Ectodermal cell (in vitro differentiated cells): Measurements from ENCODE around the gene MGLL.

ENCODE experiments used
- H3K27ac ChIP-seq: 2 replicates; pipeline ENCODE4 v1.7.0; 2013; ENCODE audit warnings: mild to moderate bottlenecking, low read depth, low read length; ENCODE audit not compliant: insufficient read depth, poor library complexity, severe bottlenecking
- H3K27me3 ChIP-seq: 2 replicates; pipeline ENCODE4 v1.7.0; 2013; ENCODE audit warnings: mild to moderate bottlenecking, low read length; ENCODE audit not compliant: insufficient read depth, control insufficient read depth, poor library complexity, severe bottlenecking
- H3K36me3 ChIP-seq: one replicate; pipeline ENCODE4 v1.7.0; 2013; ENCODE audit warnings: low read length; ENCODE audit not compliant: control insufficient read depth, insufficient read depth
- H3K4me1 ChIP-seq: one replicate; pipeline ENCODE4 v1.7.0; 2013; ENCODE audit warnings: low read length; ENCODE audit not compliant: control insufficient read depth, insufficient read depth
- H3K4me3 ChIP-seq: 2 replicates; pipeline ENCODE4 v1.7.0; 2013; ENCODE audit warnings: low read depth, low read length, control low read depth; ENCODE audit not compliant: insufficient read depth
- H3K9me3 ChIP-seq: 2 replicates; pipeline ENCODE4 v1.7.0; 2013; ENCODE audit warnings: mild to moderate bottlenecking, low read length, moderate library complexity; ENCODE audit not compliant: control insufficient read depth
- WGBS, 2 experiments: methylation state at CpG; one replicate each; pipeline ENCODE4 v1.1.7; 2013; ENCODE audit warnings: missing lambda C conversion rate in 2 of 2; 5-methylcytosine and 5-hydroxymethylcytosine counted together

Gene MGLL

GRCh38 chr3:127701280-127701911, 120.9 kb downstream of the MGLL start:
- H3K27me3 ChIP-seq = no peaks in the 10 kb centered on the region
- H3K4me1 ChIP-seq = no peaks in the 10 kb centered on the region
- WGBS, 2 experiments = 86 to 88% methylated on average over 11 of the region's 11 CpGs
- H3K4me3 ChIP-seq = no peak overlapping the region
- H3K36me3 ChIP-seq = no peaks in the 10 kb centered on the region
- H3K27ac ChIP-seq = no peak overlapping the region
- no peaks in the 10 kb centered on the region for H3K9me3 ChIP-seq

DNA sequence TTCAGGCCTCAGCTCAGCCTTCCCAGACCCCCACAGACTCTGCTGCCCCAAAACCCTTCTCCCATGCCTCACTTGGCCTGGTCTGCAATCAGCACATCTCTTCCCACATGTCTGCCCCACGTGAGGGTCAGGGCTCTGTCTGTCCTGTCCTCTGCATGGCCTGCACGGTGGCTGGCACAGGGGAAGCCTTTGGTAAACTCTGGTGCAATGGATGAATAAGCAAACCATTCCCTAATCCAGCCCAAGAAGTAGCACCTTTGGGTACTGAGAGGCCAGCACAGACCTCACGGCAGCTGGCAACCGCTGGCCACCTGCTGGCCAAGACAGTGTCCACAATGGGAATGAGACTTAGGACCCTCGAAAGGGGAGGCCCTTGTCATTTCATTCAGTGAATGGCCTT, 121.9 kb downstream of the MGLL start:
- Histone ChIP-seq H3K36me3 (no peaks in the 10 kb centered on the region), H3K27me3 (no peaks in the 10 kb centered on the region), H3K4me3 (no peak overlapping the region), H3K9me3 (no peaks in the 10 kb centered on the region), H3K4me1 (no peaks in the 10 kb centered on the region), H3K27ac (no peak overlapping the region)
- 72 to 75% methylated on average over 5 of the region's 5 CpGs for WGBS, 2 experiments

DNA sequence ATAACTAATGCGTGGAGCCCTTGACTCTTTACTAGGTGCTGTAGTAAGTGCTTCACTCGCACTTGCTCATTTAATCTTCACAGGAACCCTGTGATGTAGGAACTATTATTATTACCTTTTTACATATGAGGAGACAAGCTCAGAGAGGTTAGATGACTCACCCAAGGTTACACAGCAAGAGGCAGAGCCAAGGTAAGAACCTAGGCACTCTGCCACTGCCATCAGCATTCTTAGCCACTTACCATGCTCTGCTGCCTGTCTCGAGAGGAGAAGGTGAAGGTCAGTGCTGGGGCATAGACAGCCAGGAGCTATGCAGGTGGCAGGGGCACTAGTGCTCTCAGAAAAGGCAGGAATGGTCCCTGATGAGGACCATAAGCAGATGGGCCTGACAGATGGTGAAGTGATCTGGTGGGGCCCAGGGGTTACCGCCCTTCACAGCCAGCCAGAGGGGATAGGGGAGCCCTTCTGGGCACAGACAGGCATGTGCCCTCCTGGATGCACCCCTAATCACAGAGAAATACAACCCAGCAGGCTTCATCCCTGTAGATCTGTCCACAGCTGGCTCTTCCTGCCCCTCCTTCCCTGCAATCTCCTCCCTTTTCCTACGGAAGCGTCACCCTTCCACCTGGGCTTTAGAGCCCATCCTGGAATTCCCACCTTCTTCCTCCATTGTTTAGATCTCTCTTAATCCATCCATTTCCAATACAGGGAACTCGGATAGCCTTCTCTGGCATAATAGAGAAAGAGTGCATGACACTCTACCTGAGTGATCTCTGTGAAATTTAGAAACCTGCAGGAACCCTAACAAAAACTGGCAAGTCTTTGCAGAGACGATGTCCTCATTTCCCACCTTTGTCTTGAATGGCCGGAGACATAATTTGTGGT, 122.7 kb downstream of the MGLL start:
- 91% methylated on average over 7 to 9 of the region's 9 CpGs for WGBS, 2 experiments
- Histone ChIP-seq H3K36me3 (no peaks in the 10 kb centered on the region), H3K4me1 (no peaks in the 10 kb centered on the region), H3K4me3 (no peak overlapping the region), H3K27me3 (no peaks in the 10 kb centered on the region), H3K27ac (no peak overlapping the region), H3K9me3 (no peaks in the 10 kb centered on the region)

GRCh38 chr3:127698691-127699415, 123.5 kb downstream of the MGLL start:
- H3K36me3 ChIP-seq = no peaks in the 10 kb centered on the region
- no peaks in the 10 kb centered on the region for H3K27me3 ChIP-seq
- no peaks in the 10 kb centered on the region for H3K9me3 ChIP-seq
- H3K27ac ChIP-seq = no peak overlapping the region
- 82% methylated on average over 5 to 6 of the region's 6 CpGs for WGBS, 2 experiments
- H3K4me3 ChIP-seq = no peak overlapping the region
- no peaks in the 10 kb centered on the region for H3K4me1 ChIP-seq

- no peaks in the 10 kb centered on the region for H3K36me3 ChIP-seq
- 91 to 97% methylated on average over 3 of the region's 3 CpGs for WGBS, 2 experiments
- no peaks in the 10 kb centered on the region for H3K9me3 ChIP-seq
- no peak overlapping the region for H3K4me3 ChIP-seq
- H3K27ac ChIP-seq = no peak overlapping the region
- no peaks in the 10 kb centered on the region for H3K4me1 ChIP-seq
- H3K27me3 ChIP-seq = no peaks in the 10 kb centered on the region
Observed at GRCh38 chr3:127698286-127698685, 124.0 kb downstream of the MGLL start.

DNA sequence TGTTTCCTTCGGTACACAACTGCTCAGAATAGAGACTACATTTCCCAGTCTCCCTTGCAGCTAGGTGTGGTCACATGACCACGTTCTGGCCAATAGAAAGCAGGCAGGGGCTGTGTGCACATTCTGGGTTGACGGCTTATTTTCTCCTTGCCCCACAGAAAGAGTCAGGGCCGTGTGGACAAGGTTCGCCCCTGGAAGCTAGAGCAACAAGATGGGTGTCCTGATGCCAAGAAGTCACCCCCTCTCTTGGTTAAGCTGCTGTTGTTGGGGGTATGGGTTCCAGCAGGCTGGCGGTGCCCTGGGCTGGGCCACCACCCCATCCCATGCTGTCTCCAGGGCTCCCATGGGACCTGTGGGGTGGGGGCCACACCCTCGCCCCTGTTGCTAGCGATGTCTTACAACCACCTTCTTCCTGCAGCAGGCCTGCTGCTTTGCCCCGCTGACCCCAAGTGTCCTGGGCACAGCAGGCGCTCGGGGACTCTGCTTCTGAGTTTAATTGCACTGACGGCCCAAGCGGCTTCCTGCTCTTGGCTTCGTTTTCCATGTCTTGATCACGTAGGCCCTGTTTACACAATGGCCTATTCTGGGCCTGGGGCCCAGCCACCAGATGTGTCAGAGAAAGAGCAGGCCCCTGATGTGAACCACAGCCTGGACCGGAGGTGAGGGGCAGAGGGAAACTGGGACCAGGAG, 124.6 kb downstream of the MGLL start:
- Histone ChIP-seq H3K27me3 (no peaks in the 10 kb centered on the region), H3K27ac (no peak overlapping the region), H3K4me1 (no peaks in the 10 kb centered on the region), H3K4me3 (no peak overlapping the region), H3K36me3 (no peaks in the 10 kb centered on the region), H3K9me3 (no peaks in the 10 kb centered on the region)
- WGBS, 2 experiments = 67 to 68% methylated on average over 16 of the region's 16 CpGs

GRCh38 chr3:127694467-127695215, 127.7 kb downstream of the MGLL start:
- no peaks in the 10 kb centered on the region for H3K27me3 ChIP-seq

GRCh38 chr3:127693336-127693843, 128.9 kb downstream of the MGLL start:
- H3K27ac ChIP-seq = no peak overlapping the region
- H3K4me3 ChIP-seq = no peak overlapping the region
- no peaks in the 10 kb centered on the region for H3K36me3 ChIP-seq
- no peaks in the 10 kb centered on the region for H3K9me3 ChIP-seq
- H3K4me1 ChIP-seq = peaks cover 23% of the 10 kb centered on the region
- 88 to 91% methylated on average over 7 of the region's 7 CpGs for WGBS, 2 experiments
- H3K27me3 ChIP-seq = no peaks in the 10 kb centered on the region

More at GRCh38 chr3:127694467-127695215, 127.7 kb downstream of the MGLL start:
- no peak overlapping the region for H3K4me3 ChIP-seq
- H3K27ac ChIP-seq = no peak overlapping the region
- no peaks in the 10 kb centered on the region for H3K9me3 ChIP-seq
- H3K4me1 ChIP-seq = peaks cover 10% of the 10 kb centered on the region
- WGBS, 2 experiments = 79 to 82% methylated on average over 17 of the region's 17 CpGs
- H3K36me3 ChIP-seq = no peaks in the 10 kb centered on the region

- Histone ChIP-seq H3K4me3 (no peak overlapping the region), H3K4me1 (peaks cover 28% of the 10 kb centered on the region), H3K27ac (no peak overlapping the region), H3K27me3 (no peaks in the 10 kb centered on the region), H3K36me3 (no peaks in the 10 kb centered on the region), H3K9me3 (no peaks in the 10 kb centered on the region)
- 88 to 90% methylated on average over 21 of the region's 21 CpGs for WGBS, 2 experiments
Observed at GRCh38 chr3:127692501-127693335, 129.6 kb downstream of the MGLL start.
